Keratinocyte (primary cell): ENCODE measurements around the gene OCLN.
"Not testable (repeated sequence)": the region's sequence is repeated elsewhere in the genome, so short reads cannot be mapped to it uniquely, and the experiment has no call there.

ENCODE experiments used
- EZH2 ChIP-seq: IDR thresholded peaks from one replicate; pipeline ENCODE4 v1.6.1; 2012; ENCODE audit warnings: inconsistent platforms, mild to moderate bottlenecking, low read length, moderate library complexity
- TF ChIP-seq, protein P1 (sequence below), 3 experiments: IDR thresholded peaks in 1 of 3; conservative IDR thresholded peaks in 1 of 3; optimal IDR thresholded peaks in 1 of 3; 2 replicates in 2 of 3; 3 replicates in 1 of 3; pipeline versions ENCODE3 to v1.5.1; 2011; ENCODE audit warnings: low read length in 3 of 3, mild to moderate bottlenecking in 3 of 3, moderate library complexity in 2 of 3, control low read depth in 1 of 3, inconsistent platforms in 1 of 3; ENCODE audit not compliant: insufficient read depth in 2 of 3; ENCODE audit errors: extremely low read depth in 1 of 3

DNA sequence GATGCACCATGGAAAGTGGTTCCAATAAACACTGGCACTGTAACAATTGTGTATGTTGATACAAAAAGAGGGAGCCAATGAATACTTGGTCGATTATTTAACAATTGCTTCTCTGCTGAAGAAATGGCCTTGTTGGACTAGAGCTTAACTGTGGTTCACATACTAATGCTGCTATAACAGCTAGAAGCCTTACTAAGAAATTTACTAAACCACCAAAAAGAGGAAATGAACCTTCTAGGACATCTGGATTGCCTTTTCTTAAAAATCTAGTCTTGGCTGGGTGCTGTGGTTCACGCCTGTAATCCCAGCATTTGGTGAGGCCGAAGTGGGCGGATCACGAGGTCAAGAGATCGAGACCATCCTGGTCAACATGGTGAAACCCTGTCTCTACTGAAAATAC lies 109.4 kb downstream of the OCLN start:
- TF ChIP-seq, protein P1, sequence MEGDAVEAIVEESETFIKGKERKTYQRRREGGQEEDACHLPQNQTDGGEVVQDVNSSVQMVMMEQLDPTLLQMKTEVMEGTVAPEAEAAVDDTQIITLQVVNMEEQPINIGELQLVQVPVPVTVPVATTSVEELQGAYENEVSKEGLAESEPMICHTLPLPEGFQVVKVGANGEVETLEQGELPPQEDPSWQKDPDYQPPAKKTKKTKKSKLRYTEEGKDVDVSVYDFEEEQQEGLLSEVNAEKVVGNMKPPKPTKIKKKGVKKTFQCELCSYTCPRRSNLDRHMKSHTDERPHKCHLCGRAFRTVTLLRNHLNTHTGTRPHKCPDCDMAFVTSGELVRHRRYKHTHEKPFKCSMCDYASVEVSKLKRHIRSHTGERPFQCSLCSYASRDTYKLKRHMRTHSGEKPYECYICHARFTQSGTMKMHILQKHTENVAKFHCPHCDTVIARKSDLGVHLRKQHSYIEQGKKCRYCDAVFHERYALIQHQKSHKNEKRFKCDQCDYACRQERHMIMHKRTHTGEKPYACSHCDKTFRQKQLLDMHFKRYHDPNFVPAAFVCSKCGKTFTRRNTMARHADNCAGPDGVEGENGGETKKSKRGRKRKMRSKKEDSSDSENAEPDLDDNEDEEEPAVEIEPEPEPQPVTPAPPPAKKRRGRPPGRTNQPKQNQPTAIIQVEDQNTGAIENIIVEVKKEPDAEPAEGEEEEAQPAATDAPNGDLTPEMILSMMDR (optimal IDR thresholded peaks at IDR 0.05 in 1 of 3, IDR thresholded peaks at IDR 0.05 in 1 of 3, conservative IDR thresholded peaks at IDR 0.05 in 1 of 3; ENCODE audit: extremely low read depth in 1 of 3, insufficient read depth in 2 of 3, low read length in 3 of 3), result not testable (repeated sequence)
- TF ChIP-seq EZH2, result not testable (repeated sequence)
